Measurements from ENCODE around the gene CAMTA1. TPM values are rescaled to one million over a fixed set of nuclear protein-coding genes. Genes with fewer than 3 reads are reported as not detected.

CAMTA1 gene
- total RNA-seq, 2 donors from 2014 or later, result 100 to 102 TPM

DNA sequence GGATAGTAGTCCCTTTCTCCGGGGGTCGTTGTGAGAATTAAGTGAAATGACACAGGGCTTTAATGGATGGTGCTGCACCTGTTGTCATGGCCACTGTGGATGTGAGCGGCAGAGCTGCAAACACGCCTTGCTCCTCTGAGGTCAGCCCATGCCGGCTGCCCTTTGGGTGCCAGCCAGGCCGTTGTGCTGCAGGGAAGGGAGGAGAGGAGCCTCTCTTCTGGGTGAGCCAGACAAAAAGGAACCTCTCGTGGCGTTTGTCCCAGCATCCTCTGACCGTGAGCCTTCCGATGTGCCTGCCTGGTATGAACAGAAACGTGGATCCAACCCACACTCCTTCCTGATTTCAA, 602.9 kb downstream of the CAMTA1 start:
- Histone ChIP-seq H3K4me3 (no peak overlapping the region), H3K36me3 (no peaks in the 10 kb centered on the region), H3K9me3 (no peaks in the 10 kb centered on the region), H3K4me1 (replicated peaks) (no peaks in the 10 kb centered on the region), H3K27me3 (replicated peaks; ENCODE audit: insufficient read depth) (no peaks in the 10 kb centered on the region), H3K27ac (no peak overlapping the region)
- TF ChIP-seq, protein P1, sequence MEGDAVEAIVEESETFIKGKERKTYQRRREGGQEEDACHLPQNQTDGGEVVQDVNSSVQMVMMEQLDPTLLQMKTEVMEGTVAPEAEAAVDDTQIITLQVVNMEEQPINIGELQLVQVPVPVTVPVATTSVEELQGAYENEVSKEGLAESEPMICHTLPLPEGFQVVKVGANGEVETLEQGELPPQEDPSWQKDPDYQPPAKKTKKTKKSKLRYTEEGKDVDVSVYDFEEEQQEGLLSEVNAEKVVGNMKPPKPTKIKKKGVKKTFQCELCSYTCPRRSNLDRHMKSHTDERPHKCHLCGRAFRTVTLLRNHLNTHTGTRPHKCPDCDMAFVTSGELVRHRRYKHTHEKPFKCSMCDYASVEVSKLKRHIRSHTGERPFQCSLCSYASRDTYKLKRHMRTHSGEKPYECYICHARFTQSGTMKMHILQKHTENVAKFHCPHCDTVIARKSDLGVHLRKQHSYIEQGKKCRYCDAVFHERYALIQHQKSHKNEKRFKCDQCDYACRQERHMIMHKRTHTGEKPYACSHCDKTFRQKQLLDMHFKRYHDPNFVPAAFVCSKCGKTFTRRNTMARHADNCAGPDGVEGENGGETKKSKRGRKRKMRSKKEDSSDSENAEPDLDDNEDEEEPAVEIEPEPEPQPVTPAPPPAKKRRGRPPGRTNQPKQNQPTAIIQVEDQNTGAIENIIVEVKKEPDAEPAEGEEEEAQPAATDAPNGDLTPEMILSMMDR (IDR thresholded peaks at IDR 0.05), result no peak
- no peak for TF ChIP-seq POLR2A (IDR thresholded peaks at IDR 0.05)
- TF ChIP-seq POLR2AphosphoS5 (IDR thresholded peaks at IDR 0.05), result no peak
- 59% methylated on average over 11 of the region's 11 CpGs for WGBS
- intact Hi-C loops (cut with DNase I), result no loop called here
- no peak for DNase-seq (ENCODE audit: low spot score)

- H3K4me3 ChIP-seq, result no peak overlapping the region
- TF ChIP-seq POLR2A (IDR thresholded peaks at IDR 0.05) (no peak), POLR2AphosphoS5 (IDR thresholded peaks at IDR 0.05) (no peak)
- TF ChIP-seq, protein P1 (IDR thresholded peaks at IDR 0.05), result no peak
- no peaks in the 10 kb centered on the region for H3K9me3 ChIP-seq
- 45% methylated on average over 19 of the region's 19 CpGs for WGBS
- no peaks in the 10 kb centered on the region for H3K27me3 ChIP-seq (replicated peaks; ENCODE audit: insufficient read depth)
- H3K27ac ChIP-seq, result no peak overlapping the region
- intact Hi-C loops (cut with DNase I), result no loop called here
- no peak for DNase-seq (ENCODE audit: low spot score)
- H3K36me3 ChIP-seq, result no peaks in the 10 kb centered on the region
- H3K4me1 ChIP-seq (replicated peaks), result no peaks in the 10 kb centered on the region
These were observed 603.4 kb downstream of the CAMTA1 start for GRCh38 chr1:7388488-7389185.

GRCh38 chr1:7389201-7389905, 604.1 kb downstream of the CAMTA1 start:
- no peaks in the 10 kb centered on the region for H3K9me3 ChIP-seq
- intact Hi-C loops (cut with DNase I), result no loop called here
- H3K4me1 ChIP-seq (replicated peaks), result no peaks in the 10 kb centered on the region
- H3K36me3 ChIP-seq, result no peaks in the 10 kb centered on the region
- 32% methylated on average over 13 of the region's 13 CpGs for WGBS
- DNase-seq (ENCODE audit: low spot score), result no peak
- TF ChIP-seq POLR2A (IDR thresholded peaks at IDR 0.05) (no peak), POLR2AphosphoS5 (IDR thresholded peaks at IDR 0.05) (no peak)
- TF ChIP-seq, protein P1 (IDR thresholded peaks at IDR 0.05), result no peak
- no peaks in the 10 kb centered on the region for H3K27me3 ChIP-seq (replicated peaks; ENCODE audit: insufficient read depth)
- no peak overlapping the region for H3K27ac ChIP-seq
- H3K4me3 ChIP-seq, result no peak overlapping the region

DNA sequence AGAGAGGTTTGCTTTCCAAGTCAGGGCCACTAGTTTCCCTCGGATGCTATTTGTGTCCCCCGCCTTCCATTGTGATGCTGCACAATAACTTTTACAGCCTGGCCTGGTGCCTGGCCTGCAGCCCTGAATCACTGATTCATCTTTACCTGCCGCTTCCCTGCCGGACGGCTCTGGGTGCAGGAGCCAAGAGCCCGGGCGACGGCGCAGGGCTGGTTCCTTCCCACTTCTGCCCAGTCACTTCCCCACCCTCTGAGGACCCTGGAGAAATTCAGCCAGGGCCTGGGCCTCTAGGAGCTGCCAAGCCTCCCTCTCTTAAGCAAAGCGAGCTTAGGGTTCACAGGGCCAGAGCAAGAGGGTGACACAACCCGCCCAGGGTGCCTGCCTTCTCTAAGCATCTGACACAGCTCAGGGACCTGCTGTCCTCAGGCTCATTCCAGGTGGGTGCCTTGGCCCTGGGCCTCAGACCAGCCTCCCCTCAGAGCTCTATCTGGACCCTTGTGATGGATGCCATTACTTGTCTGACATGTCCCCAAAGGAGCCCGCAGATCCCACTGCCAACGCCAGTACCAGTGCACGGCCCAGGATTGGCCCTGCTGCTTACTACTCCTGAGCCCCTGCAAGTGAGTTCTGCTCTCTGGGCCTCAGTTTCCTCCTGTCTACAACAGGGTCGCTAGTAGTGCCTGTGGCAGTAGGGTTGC, 604.8 kb downstream of the CAMTA1 start:
- intact Hi-C loops (cut with DNase I), result no loop called here
- TF ChIP-seq, protein P1 (IDR thresholded peaks at IDR 0.05), result no peak
- no peak for DNase-seq (ENCODE audit: low spot score)
- H3K4me3 ChIP-seq, result no peak overlapping the region
- WGBS, result 60% methylated on average over 15 of the region's 15 CpGs
- no peaks in the 10 kb centered on the region for H3K9me3 ChIP-seq
- no peaks in the 10 kb centered on the region for H3K4me1 ChIP-seq (replicated peaks)
- H3K27me3 ChIP-seq (replicated peaks; ENCODE audit: insufficient read depth), result no peaks in the 10 kb centered on the region
- H3K27ac ChIP-seq, result no peak overlapping the region
- no peaks in the 10 kb centered on the region for H3K36me3 ChIP-seq

Data from prostate gland (tissue), 2 donors.